ENCODE data around the gene UPK2.

The UPK2 gene

DNA sequence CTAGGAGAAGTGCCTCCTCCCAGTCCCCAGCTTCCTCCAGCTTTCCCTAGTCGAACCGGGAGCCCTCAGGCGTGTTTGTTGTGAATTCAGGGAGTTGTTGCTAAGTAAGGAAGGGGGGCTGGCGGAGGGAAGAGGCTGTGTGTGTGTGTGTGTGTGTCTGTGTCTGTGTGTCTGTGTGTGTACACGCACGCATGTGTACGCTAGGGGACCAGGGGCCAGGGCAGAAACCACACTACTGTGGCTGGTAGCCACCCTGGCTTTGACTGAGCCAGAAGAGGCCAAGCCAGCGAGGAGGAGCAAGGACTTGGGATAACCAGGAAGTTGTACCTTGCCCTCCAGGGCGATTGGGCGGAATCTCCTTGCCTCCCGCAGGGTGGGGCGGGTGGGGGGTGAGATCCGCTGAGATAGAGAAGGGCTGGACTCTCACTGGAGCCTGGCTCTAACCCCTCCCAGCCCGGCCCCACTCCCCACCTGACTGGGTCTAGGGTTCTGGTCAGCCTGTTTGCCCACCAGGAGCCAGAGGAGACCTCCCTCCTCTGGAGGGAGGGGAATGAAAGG is 37.9 kb upstream of the UPK2 start:
- DNase-seq, result no peak

DNA sequence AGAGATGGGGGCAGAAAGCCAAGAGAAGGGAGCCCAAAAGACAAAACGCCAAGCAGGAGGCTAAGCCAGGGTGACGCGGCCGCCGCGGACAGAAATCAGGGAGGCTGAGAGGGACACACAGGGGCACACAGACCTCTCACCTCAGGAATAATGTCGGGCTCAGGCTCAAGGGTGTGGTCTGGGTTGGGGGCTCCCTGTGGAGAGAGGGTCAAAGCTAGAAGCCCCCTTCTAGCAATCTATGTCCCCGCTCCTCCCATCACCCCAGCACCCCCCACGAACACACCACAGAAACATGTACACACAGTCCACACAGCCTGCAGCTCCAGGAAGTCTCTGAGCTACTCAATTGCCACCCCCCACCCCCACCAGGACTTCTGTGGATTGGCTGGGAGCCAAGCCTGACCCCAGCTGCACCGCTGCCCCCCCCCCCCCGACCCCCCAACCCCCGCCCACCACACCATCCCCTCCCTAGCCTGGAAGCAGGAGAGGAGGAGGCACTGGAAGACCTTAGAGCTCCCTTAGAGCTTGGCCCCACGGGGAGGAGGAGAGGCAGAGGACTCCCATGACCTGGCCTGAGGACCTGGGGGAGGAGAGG is 37.3 kb upstream of the UPK2 start:
- no peak for DNase-seq

DNA sequence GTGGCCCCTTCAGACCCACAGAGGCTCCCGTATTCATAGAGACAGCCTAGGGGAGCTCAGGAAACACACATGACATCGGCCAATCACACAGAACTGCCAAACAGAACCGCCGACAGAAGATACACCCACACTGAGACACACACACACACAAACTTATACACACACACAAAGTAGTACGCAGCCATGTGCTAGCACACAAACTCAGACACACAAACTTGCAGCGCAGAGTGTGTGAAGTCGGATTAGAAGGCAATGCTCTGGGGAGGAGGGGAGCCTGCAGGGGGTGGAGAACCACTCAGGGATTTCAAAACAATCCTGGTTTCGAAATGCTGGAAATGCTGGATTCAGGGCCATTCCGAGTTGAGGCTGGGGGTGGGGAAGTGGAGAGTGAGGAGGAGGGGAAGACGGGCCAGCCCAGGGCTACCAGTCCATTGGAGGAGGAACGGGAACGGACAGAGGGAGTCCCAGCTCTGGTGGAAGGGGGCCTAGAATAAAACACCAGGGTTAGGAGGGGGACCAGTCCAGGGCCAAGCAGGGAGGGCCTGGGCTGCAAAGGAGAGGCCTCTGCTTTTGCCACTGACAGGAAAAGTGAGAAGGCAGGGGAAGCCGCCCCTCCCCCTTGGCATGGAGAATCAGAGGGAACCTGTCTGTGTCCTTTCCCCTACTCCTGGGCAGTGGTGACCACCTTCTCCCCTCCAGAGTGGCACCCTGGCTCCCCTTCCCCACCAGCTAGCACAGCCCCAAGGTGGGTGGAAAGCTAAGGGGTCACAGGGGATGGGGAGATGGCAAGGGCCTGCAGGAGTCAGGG is 34.8 kb upstream of the UPK2 start:
- DNase-seq, result peak; percentile 91

DNA sequence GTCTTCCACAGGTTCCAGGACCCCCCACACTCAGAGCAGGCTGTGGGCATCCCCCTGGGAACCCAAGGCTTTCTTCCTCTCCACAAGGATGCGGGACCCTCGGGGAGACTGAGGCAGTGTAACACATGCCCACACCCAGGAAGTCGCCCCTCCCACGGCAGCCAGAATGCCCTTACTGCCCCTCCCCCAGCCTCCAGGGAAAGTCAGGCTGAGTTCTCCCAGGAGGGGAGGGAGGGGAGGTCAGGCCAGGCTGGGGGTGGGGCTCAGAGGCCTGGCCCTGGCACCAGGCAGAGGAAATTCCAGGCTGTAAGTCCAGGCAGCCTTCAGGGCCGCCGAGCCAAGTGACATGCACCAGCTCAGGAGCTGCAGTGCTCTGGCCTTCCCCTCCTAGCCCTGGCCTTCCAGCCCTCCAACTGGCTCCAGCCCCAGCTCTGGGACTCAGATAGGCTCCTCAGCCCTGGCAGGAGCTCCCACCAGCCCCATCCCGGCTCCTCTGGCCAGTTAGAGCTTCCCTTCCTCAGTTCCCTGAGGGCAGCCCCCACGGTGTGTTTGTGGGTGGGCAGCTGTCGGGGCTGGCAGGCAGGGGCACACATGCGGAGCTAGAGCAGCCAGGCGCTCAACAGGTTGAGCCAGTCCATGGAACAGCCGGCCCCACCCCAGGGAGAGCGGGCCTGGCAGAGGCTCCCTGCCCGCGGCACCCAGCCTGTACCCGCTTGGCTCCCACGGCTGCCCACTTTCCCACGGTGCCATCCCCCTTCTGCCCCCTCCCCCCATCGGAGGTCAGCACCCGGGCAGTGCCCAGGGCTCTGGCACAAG is 34.0 kb upstream of the UPK2 start:
- no peak for DNase-seq

DNA sequence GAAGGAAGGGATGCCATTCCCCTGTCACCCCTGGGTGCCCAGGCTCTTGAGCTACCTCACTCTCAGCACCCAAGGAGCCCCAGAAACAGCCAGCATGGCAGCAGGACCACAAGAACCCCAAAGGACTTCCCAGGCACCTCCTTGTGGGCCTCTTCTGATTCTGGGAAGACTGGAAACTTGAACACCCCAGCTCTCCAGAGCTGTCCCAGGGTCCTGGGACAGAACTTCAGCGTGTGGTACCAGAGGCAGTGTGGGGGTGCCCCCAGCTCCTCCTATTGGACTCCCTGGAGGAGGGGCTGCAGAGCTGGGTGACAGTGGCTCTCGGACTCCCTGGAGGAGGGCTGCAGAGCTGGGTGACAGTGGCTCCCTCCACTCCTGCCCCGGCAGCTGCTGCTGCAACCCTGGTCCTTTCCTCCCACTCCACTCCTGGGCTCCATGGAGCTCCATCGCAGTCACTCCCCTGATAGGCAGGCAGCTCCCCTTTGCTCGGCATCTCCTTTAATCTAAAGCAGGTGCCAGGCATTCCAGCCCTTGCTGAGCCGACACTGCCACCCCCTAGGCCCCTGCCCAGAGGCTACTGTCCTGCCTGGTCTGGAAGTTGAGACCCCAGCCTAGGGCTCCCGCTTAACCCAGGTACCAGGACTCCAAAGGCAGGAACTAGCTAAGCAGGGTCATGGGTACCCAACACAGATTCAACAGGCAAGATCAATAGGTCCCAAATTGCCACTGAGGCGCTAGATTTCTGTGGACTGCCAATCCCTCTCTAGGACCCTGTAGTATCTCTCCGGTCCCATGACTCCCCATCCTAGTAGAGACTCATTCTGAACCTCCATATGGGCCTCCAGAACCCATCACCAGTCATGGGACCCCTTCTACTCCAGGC is 33.1 kb upstream of the UPK2 start:
- no peak for DNase-seq

DNA sequence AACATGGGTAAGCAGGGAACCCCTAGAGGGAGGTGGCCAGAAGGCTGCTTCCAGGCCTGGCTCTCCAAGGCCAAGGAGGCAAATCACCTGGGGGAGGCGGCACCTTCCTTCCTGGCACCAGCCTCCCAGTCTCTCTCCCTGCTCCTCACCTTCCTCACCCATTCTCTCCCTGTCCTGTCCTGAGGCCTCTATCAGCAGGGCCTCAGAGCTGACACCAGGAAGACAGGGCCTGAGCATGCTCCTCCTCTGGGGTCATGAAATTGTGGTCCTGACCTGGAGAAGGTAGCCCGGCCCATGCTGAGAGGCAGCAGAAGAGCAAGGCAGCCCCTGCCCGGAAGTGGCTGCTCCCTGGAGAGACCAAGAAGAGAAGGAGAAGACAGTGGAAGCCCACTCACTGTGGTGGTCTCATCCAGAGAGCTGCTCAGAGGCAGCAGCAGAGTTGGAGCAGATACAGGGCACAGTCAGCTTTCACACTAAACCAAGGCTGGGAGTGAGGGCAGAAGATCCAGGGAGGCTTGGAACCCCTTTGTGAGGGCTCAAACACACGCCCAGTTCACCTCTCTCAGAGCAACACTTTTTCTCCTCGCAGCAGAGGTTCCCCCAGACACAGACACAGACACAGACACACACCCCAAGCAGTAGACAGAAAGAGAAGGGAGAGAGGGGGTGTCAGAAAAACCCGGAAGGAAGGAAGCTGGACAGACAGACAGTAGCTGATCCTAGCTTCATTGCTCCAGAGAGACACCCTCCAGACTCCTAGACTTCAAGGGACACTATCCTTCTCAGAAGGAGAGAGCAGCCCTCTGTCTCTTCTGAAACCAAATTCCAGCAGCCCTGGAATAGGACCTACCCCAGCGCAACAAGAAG is 32.1 kb upstream of the UPK2 start:
- DNase-seq, result no peak

DNA sequence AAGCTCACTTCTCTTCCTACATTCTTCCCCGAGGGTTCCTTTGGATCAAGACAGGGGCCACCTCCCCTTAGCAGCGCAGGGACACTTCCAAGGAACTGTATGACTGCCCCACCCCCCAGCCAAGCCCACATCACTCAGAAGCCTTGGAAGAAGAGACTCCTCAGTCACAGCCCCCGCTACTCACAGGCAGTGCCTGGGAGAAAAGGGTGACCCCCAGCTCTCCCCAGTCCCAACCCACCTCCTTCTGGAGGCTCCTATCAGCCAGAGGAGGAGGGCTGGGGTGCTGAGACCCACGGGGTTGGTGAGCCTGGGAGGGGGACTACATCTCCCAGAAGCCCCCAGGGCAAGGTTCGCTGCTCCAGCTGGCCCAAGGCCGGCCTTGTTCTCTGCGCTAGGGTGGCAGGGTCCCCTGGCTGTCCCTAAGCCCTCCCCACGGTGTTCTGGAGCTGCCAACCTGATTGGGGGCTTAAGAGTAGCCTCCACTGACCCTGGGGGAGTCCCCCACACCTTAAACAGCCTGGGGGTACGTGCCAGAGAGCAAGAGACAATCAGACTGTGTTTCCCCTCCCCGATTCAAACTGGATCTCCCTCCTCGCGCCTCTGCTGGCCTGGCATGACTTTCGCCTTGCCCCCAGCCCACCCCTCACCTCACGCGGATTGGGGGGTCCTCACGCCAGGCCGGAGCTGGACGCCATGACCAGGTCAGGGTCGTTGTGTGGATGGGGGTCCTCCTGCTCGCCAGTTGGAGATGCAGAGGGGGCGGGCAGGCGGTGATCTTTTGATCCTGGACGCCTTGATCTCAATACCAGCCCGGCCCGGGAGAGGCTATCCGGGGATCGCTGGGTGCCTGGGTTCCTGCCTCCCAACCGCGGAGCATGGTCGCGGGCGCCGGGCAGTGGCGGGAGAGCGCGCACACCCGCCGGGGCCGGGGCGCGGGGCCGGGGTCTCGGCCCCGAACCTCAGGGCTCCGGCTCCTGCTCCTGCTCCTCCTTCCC is 31.2 kb upstream of the UPK2 start:
- peak; percentile 35 for DNase-seq

DNA sequence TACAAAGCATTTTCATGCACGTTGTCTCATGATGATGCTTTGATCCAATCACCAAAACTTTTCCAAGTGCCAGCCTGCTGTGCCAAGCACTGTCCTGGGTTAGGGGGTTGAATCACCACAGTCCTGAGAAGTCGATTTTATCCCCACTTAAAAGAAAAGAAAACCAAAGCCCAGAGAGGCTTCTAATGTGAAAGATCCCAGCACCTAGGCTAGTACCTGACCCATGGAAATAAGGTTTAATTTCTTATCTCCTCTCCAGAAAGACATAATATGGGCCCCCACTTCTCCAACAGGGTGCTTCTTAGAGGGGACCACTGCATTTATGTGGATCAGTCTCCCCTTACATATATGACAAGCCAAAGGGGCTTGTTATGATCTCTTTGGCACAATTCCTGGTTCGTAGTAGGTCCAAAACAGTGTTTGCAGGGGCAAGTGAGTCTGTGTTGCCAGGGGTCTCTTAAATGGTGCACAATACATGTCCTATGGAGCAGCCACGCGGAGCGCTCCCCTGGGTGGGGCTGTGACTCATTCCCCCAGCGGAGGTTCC is 28.5 kb upstream of the UPK2 start:
- DNase-seq, result no peak

DNA sequence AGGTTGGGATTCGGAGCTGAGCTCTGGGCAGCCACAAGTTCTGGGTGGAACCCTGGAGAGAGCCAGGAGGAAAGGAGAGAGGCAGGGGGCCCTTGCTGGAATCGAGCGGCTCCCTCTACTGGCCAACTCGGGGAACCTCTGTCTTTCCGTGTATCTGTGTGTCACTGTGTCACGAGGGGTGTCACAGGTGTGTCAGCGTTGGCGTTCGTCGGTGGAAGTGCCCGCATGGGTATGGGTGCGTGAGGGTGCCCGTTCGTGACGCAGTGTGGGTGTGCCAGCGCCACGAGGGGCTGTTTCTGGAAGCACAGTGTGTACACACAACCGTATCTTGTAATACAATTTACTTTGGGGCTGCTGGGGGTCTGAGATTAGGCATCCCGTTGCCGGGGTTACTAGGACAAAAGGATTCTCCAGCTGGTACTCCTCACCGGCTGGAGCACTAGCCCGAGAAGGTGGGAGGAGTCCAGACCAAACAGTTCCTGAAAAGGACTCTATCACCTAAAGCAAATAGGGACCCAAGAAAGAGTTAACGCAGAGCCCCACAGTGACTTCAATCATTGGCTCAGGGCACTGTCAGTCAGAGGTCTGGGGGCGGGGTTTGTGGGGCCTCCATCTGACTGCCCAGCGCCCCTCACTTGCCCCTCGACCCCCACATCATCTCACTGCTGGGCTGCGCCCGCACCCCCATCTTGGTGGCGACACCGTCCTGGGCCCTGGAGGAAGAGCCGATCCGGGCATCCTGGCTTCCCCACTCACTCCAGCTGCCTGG is 27.8 kb upstream of the UPK2 start:
- DNase-seq, result peak; percentile 78

DNA sequence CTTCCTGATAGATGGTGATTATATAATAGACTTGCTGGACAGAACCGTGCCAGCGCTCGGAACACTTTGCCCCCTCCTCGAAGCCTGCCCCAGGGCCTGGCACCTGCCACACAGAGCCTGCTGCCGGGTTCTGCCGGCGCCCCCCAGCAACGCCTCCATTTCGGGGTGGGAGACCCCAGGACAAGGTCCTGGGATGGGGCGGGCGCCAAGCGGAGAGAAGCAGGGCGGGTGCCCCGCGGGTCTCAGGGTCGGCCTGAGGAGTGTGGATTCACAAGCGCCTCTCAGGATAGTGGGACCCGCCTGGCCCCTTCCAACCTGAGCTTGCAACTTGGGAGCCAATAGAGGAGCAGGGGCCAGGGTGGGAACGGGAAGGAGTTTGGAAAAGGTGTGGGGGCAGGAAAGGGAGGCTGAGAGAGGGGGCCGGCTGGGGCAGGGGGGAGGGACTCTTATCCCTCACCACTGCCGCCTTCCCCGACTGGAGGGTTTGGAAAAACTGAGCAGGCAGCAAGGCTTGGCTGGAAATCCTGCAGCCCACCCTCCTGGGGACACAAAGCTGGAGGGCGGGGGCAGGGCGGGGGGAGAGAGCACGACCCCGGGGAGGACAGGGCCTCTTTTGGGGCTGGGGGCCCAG is 27.1 kb upstream of the UPK2 start:
- DNase-seq, result no peak

DNA sequence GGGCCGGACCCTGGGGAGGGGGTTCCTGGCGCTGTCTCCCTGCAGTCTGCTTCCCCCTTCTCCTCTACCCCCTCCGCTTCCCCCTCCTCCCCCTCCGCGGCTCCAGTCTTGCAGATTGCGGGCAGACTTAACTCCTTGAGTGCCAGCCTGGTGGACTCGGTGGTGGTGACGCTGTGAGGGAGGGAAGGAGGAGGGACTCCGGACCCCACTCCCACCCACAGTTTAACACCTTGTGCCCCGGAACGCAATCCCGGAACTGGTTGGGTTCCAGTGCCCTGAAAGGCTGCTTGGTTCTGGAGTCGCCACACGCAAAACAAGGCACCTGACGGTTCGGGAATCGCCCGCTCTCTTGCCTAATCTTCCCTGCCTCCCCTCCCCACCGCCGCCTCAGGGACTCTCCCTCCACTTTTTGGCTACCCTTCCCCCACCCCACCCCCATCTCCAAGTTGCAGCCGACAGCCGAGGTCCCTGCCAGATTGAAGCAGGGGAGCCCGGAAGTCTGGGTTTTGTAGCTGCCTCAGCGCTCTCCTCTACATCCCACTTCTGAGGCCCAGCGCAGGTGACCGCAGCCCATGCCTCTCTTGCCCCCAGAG is 26.5 kb upstream of the UPK2 start:
- DNase-seq, result peak; percentile 43

DNA sequence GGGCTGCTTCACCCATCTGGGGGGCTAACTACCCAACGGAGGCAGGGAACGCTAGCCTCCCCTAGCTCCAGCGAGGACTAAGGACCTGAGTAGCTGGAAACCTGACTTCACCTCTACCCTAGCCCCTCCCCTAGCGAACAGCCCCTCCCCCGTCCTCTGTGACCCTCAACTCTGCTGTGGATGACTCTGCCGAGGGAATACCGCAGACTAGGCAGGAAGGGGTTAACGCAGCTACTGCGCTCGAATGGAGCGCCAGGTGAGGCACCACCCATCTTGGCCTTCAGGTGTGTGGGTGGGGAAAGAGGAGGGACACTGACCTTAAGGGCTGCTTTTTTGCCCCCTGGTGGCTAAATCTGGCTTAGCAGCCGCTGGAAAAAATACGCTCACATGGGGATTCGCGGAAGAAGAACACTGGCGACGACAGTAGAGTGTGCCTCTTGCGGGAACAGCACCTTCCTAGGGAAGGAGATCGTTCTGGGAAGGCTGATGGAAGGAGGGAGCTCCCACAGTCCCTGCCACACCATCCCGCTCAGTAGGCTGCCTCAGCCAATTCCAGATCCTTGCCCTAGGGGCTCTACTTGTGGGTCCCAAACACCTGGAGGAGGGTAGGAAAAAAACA is 25.9 kb upstream of the UPK2 start:
- DNase-seq, result peak; percentile 77

DNA sequence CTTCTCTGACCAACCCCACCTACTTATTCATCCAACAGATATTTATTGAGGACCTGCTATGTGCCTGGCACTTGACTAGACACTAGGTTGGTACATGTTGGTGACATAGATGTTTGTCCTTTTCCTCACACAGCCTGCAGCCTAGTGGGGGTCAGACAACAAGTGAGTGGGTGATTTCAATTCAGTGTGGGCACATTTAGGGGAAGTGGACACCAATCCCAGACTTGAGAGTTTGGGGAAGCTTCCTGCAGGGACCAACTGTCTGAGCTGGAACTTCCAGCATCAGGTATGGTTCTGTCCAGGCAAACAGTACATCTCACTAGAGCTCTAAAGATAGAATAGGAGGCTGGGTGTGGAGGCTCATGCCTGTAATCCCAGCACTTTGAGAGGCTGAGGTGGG is 24.5 kb upstream of the UPK2 start:
- peak; percentile 33 for DNase-seq

DNA sequence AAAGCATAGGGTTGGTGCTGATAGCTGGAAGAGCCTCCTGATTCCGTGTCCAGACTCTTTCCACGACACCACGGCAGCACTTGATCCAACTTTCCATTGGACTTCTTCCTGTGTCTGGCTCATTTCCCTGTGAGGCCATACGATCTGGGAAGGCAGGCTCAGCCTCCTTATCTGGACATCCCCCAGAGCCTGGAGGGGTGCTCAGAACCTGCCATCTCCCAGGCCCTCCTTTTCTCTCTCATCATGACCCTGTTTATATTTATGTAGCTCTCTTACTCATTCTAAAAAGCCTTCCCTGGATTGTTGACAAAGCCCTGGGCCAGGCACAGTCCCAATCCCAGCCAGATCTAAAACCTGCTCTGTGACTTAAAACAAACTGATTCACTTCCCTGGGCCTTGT is 22.6 kb upstream of the UPK2 start:
- no peak for DNase-seq

DNA sequence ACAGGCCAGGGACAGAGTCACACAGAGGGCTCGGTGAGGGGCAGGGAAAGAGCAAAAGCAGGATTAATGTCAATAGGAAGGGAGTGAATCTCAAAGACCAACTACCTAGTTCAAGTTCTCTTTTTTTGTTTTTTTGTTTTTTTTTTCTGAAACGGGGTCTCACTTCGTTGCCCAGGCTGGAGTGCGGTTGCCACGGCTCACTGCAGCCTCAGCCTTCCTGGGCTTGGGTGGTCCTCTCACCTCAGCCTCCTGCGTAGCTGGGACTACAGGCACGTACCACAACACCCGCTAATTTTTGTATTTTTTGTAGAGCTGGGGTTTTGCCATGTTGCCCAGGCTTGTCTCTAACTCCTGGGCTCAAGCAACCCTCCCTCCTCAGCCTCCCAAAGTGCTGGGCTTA is 20.7 kb upstream of the UPK2 start:
- DNase-seq, result no peak

DNA sequence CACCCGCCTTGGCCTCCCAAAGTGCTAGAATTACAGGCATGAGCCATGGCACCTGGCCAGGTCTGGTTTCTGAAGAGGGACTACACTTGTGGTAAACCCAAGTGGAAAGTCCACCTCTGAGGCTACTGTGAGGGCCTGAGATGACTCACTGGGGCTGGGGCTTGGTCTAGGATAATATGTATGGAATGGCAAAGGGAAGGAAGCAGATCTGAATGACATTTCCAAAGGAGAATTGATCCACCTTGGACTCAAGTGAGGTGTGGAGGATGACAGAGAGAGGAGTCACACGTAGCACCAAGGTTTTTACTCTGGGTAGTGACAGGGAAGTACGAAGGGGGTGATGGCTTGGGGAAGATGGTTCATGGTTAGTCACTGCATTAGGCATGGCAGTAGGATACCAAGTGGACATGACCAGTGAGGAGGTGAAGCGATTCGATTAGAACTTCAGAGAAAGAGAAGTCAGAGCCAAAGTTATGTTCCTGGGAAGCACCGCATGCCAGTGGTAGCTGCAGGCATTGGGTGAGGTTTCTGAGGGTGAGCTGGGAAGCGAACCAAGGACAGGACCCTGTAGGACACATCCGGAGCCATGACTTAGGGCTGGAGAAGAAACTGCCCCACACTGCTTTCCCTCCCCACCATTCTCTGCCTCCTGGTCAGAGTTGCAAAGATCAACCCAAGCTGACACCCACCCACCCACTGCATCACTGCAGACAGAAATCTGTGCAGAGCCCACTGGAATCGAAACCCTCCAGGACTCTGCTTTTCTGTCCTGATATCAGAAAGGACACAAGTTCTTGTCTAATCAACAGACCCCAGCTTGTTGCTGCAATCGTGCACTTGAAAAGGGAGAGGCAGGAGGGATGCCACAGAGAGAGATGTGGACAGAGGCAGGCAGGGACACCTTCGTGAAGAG is 17.4 kb upstream of the UPK2 start:
- no peak for DNase-seq
